Stimulated activated CD8-positive, alpha-beta memory T cell treated with anti-CD3 and anti-CD28 coated beads, Interleukin-15, amount 100 ng/mL, for 24 hours (primary cell): Measurements from ENCODE around the gene LHFPL2.

Source experiments
- DNase-seq: peaks from one replicate; pipeline ENCODE4 v3.0.0-alpha.2; 2020; ENCODE audit warnings: low read depth

Gene LHFPL2

GRCh38 chr5:78500871-78501270 lies 147.7 kb downstream of the LHFPL2 start:
- DNase-seq: no peak

- DNase-seq: no peak
Measured at GRCh38 chr5:78500028-78500427, 148.5 kb downstream of the LHFPL2 start.

- DNase-seq: no peak
Measured at GRCh38 chr5:78499485-78499884, 149.1 kb downstream of the LHFPL2 start.

GRCh38 chr5:78497573-78498533 lies 150.7 kb downstream of the LHFPL2 start:
- no peak for DNase-seq

- DNase-seq: no peak
Measured at GRCh38 chr5:78496373-78496772, 152.2 kb downstream of the LHFPL2 start.

- DNase-seq: no peak
Measured at GRCh38 chr5:78495800-78496199, 152.8 kb downstream of the LHFPL2 start.

- no peak for DNase-seq
Measured at GRCh38 chr5:78492650-78493049, 155.9 kb downstream of the LHFPL2 start.

- DNase-seq: no peak
Measured at GRCh38 chr5:78492224-78492623, 156.3 kb downstream of the LHFPL2 start.

- DNase-seq: no peak
Measured at GRCh38 chr5:78490709-78491485, 157.7 kb downstream of the LHFPL2 start.

- DNase-seq: no peak
Measured at GRCh38 chr5:78487846-78488245, 160.7 kb downstream of the LHFPL2 start.

- no peak for DNase-seq
Measured at GRCh38 chr5:78486218-78486617, 162.4 kb downstream of the LHFPL2 start.

- no peak for DNase-seq
Measured at GRCh38 chr5:78483809-78484521, 164.6 kb downstream of the LHFPL2 start.

GRCh38 chr5:78482948-78483347 lies 165.6 kb downstream of the LHFPL2 start:
- no peak for DNase-seq

GRCh38 chr5:78476795-78477194 lies 171.8 kb downstream of the LHFPL2 start:
- DNase-seq: no peak

- no peak for DNase-seq
Measured at GRCh38 chr5:78475370-78475769, 173.2 kb downstream of the LHFPL2 start.

- no peak for DNase-seq
Measured at GRCh38 chr5:78473751-78474150, 174.8 kb downstream of the LHFPL2 start.

- DNase-seq: no peak
Measured at GRCh38 chr5:78472469-78473106, 176.0 kb downstream of the LHFPL2 start.

GRCh38 chr5:78471896-78472295 lies 176.7 kb downstream of the LHFPL2 start:
- DNase-seq: no peak

- no peak for DNase-seq
Measured at GRCh38 chr5:78467752-78468357, 180.7 kb downstream of the LHFPL2 start.

GRCh38 chr5:78467140-78467539 lies 181.4 kb downstream of the LHFPL2 start:
- no peak for DNase-seq

- no peak for DNase-seq
Measured at GRCh38 chr5:78458843-78459242, 189.7 kb downstream of the LHFPL2 start.
